Activated T-helper 1 cell treated with anti-CD3 and anti-CD28 coated beads, Interleukin-2, amount 50 U/mL, for 16 hours (primary cell): ENCODE data around the gene CTNNBL1.
"Not testable (repeated sequence)": the region's sequence is repeated elsewhere in the genome, so short reads cannot be mapped to it uniquely, and the experiment has no call there.

Source experiments
- DNase-seq, 2 donors: peaks; one replicate each; pipeline ENCODE4 v3.0.0-alpha.2; 2020; ENCODE audit warnings: low read depth in 1 of 2, low spot score in 1 of 2

CTNNBL1 gene

GRCh38 chr20:37693635-37694626, at the start of gene CTNNBL1:
Gene CTNNBL1, plus strand, starts transcription at chr20:37694030. Its CDS starts 93 bp downstream, at chr20:37694123.
- DNase-seq = peak; percentile 91 to 92

- DNase-seq = no peak
Measured at GRCh38 chr20:37644605-37645004, 49.2 kb upstream of the CTNNBL1 start.

GRCh38 chr20:37647946-37648345, 45.9 kb upstream of the CTNNBL1 start:
- no peak for DNase-seq

- DNase-seq = no peak
Measured at GRCh38 chr20:37649017-37649416, 44.8 kb upstream of the CTNNBL1 start.

GRCh38 chr20:37649676-37650370, 44.0 kb upstream of the CTNNBL1 start:
- no peak for DNase-seq

GRCh38 chr20:37650661-37651060, 43.2 kb upstream of the CTNNBL1 start:
- no peak for DNase-seq

- peak in 1 of 2 donors; percentile 2 for DNase-seq
Measured at GRCh38 chr20:37651932-37652331, 41.9 kb upstream of the CTNNBL1 start.

GRCh38 chr20:37656945-37657344, 36.9 kb upstream of the CTNNBL1 start:
- no peak for DNase-seq

- DNase-seq = no peak
Measured at GRCh38 chr20:37657924-37658804, 35.7 kb upstream of the CTNNBL1 start.

- DNase-seq = no peak
Measured at GRCh38 chr20:37661519-37661918, 32.3 kb upstream of the CTNNBL1 start.

GRCh38 chr20:37662308-37662707, 31.5 kb upstream of the CTNNBL1 start:
- DNase-seq = no peak

GRCh38 chr20:37664595-37664994, 29.2 kb upstream of the CTNNBL1 start:
- DNase-seq = not testable (repeated sequence)

- no peak for DNase-seq
Measured at GRCh38 chr20:37668166-37668565, 25.7 kb upstream of the CTNNBL1 start.

GRCh38 chr20:37669062-37669772, 24.6 kb upstream of the CTNNBL1 start:
- no peak for DNase-seq

- DNase-seq = no peak
Measured at GRCh38 chr20:37669773-37670236, 24.0 kb upstream of the CTNNBL1 start.

GRCh38 chr20:37670351-37670791, 23.5 kb upstream of the CTNNBL1 start:
- DNase-seq = no peak

- no peak for DNase-seq
Measured at GRCh38 chr20:37672143-37672542, 21.7 kb upstream of the CTNNBL1 start.

- no peak for DNase-seq
Measured at GRCh38 chr20:37673444-37673843, 20.4 kb upstream of the CTNNBL1 start.

- DNase-seq = no peak
Measured at GRCh38 chr20:37676440-37676839, 17.4 kb upstream of the CTNNBL1 start.
